GM04503 (cell line): ENCODE data around the gene TTYH1.
"Not testable (repeated sequence)": the region's sequence is repeated elsewhere in the genome, so short reads cannot be mapped to it uniquely, and the experiment has no call there.

Experiments used
- DNase-seq: peaks from one replicate; pipeline ENCODE4 v3.0.0-alpha.2; 2012; ENCODE audit warnings: low read depth

TTYH1 gene

GRCh38 chr19:54461210-54461609 lies 45.9 kb downstream of the TTYH1 start:
- no peak for DNase-seq

- DNase-seq: no peak
Measured at GRCh38 chr19:54461613-54462012, 46.3 kb downstream of the TTYH1 start.

- no peak for DNase-seq
Measured at GRCh38 chr19:54462047-54462654, 46.9 kb downstream of the TTYH1 start.

GRCh38 chr19:54462655-54463530 lies 47.6 kb downstream of the TTYH1 start:
- DNase-seq: no peak

GRCh38 chr19:54463531-54464043 lies 48.3 kb downstream of the TTYH1 start, which contains the start of gene LENG9:
LENG9 (minus strand) TSS chr19:54463778; CDS start chr19:54463526, 252 bp downstream.
- peak; percentile 78 for DNase-seq

GRCh38 chr19:54464044-54464629 lies 48.9 kb downstream of the TTYH1 start:
- DNase-seq: no peak

- no peak for DNase-seq
Measured at GRCh38 chr19:54464630-54465425, 49.6 kb downstream of the TTYH1 start.

- DNase-seq: no peak
Measured at GRCh38 chr19:54465426-54466109, 50.3 kb downstream of the TTYH1 start.

- not testable (repeated sequence) for DNase-seq
Measured at GRCh38 chr19:54466110-54466480, 50.8 kb downstream of the TTYH1 start.

GRCh38 chr19:54469496-54469934 lies 54.3 kb downstream of the TTYH1 start:
- DNase-seq: no peak

GRCh38 chr19:54470276-54470887 lies 55.1 kb downstream of the TTYH1 start:
- no peak for DNase-seq

- DNase-seq: no peak
Measured at GRCh38 chr19:54470991-54471782, 55.9 kb downstream of the TTYH1 start.

GRCh38 chr19:54473071-54473891 lies 58.0 kb downstream of the TTYH1 start, which contains the start of gene CDC42EP5:
CDC42EP5 (minus strand) TSS chr19:54473296; CDS start chr19:54465547, 7,749 bp downstream.
- DNase-seq: peak; percentile 67

- no peak for DNase-seq
Measured at GRCh38 chr19:54473892-54474372, 58.7 kb downstream of the TTYH1 start.

- no peak for DNase-seq
Measured at GRCh38 chr19:54475706-54476105, 60.4 kb downstream of the TTYH1 start.

GRCh38 chr19:54477650-54478049 lies 62.4 kb downstream of the TTYH1 start:
- DNase-seq: no peak

- DNase-seq: no peak
Measured at GRCh38 chr19:54478677-54479266, 63.5 kb downstream of the TTYH1 start.

- no peak for DNase-seq
Measured at GRCh38 chr19:54480051-54480450, 64.8 kb downstream of the TTYH1 start.
